ENCODE results near the gene UMOD. TPM values are rescaled to one million over a fixed set of nuclear protein-coding genes. Genes with fewer than 3 reads are reported as not detected.

UMOD gene
- total RNA-seq = 10 to 100 TPM; 12.7 to 31.3 TPM

DNA sequence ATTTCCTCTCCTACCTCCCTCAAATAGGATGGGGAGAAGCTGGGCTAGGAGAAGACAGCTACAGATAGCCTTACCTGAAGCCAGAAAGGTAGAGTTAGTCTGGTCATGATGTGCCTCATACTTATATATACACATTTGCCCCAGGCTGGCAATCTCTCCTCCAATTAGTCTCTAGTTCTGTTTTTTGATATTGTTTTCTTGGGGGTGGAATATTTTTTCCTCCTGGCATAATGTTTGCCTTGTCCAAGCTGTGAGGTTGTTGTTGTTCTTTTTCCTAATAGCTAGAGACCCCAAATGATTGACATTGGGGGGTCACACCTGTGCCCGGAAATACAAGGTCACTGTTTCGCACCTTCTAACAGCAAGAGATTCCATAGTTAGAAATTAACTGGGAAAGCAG lies at the start of gene UMOD:
UMOD (minus strand) TSS at position 101 of the 400 bp plus-strand sequence. CDS start 1,978 bp downstream, outside the sequence.
- H3K27me3 ChIP-seq = no peaks in the 10 kb centered on the region
- peak within 1 kb of the TSS; percentile 5 to 48 (median 36) for H3K27ac ChIP-seq
- 9 to 13% methylated on average over 2 of the region's 2 CpGs for WGBS, 2 donors
- TF ChIP-seq POLR2A (IDR thresholded peaks at IDR 0.05) (no peak), CTCF (IDR thresholded peaks at IDR 0.05) (no peak)
- peaks cover 55% of the 10 kb centered on the region for H3K4me1 ChIP-seq
- no peaks in the 10 kb centered on the region for H3K9me3 ChIP-seq
- intact Hi-C loops (cut with DNase I) = no loop called here
- ATAC-seq (no peak), DNase-seq (no peak)
- no peaks in the 10 kb centered on the region for H3K36me3 ChIP-seq (replicated peaks in 1 of 2; ENCODE audit: insufficient read depth in 1 of 2, low read depth in 2 of 2)
- no peak within 1 kb of the TSS for H3K4me3 ChIP-seq

DNA sequence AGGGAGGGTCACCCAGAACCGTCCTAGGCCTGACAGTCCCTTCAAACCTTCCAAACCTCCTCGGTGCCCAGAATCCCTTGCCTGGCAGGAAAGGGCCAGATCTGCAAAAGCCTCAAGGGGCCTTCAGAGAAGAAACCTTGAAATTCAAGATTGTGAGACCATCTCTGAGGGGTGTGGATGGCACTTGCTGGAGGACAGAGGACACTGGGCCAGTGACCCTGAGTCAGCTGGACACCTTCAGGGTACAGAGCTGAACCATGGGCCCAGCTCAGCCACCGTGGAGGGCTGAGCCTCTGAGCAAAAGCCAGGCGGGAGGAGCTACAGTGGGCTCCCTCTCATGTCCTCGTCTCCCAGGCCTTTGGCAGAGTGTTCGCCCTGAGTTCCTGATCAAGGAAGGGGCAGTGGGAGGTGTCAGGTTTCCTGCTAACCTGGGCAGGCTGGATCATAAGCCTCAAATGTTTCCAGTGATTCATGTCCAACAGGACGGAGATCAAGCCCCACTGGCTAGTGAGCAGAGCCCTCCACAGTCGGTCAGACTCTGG lies 49.0 kb upstream of the UMOD start:
- 79 to 81% methylated on average over 4 to 8 of the region's 8 CpGs for WGBS, 2 donors
- Histone ChIP-seq H3K36me3 (replicated peaks in 1 of 2; ENCODE audit: insufficient read depth in 1 of 2, low read depth in 2 of 2) (no peaks in the 10 kb centered on the region), H3K4me1 (peaks cover 14% of the 10 kb centered on the region), H3K27me3 (no peaks in the 10 kb centered on the region), H3K9me3 (no peaks in the 10 kb centered on the region), H3K27ac (peak overlapping the region in 2 of 4 donors; percentile 39 to 49), H3K4me3 (no peak overlapping the region)
- peak in 3 of 4 donors; percentile 28 to 53 (median 37) for DNase-seq
- TF ChIP-seq POLR2A (IDR thresholded peaks at IDR 0.05) = no peak
- TF ChIP-seq CTCF (IDR thresholded peaks at IDR 0.05) = no peak
- ATAC-seq = peak; percentile 63
- intact Hi-C loops (cut with DNase I) = no loop called here

DNA sequence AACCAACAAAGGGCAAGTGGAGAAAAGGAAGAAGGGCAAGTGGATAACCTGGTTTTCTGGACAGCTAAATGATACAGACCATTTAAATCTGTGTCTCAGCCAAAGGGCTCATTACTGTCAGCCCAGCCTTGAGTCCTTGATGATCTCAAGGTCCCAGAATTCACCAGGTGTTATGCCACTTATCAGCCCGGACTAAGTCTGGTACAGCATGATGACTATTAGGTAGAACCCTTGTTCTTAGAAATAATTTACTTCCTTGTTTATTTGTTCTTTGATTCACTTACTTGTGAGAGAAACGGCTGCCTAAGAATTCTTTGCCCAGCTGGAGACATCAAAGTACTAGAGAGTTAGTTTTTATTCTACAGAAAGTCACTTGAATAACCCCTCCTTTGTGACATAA lies 48.6 kb upstream of the UMOD start:
- Histone ChIP-seq H3K9me3 (no peaks in the 10 kb centered on the region), H3K4me1 (peaks cover 14% of the 10 kb centered on the region), H3K4me3 (no peak overlapping the region), H3K27me3 (no peaks in the 10 kb centered on the region), H3K36me3 (replicated peaks in 1 of 2; ENCODE audit: insufficient read depth in 1 of 2, low read depth in 2 of 2) (no peaks in the 10 kb centered on the region), H3K27ac (peak overlapping the region in 2 of 4 donors; percentile 39 to 49)
- 12 to 16% methylated on average over 2 of the region's 2 CpGs for WGBS, 2 donors
- DNase-seq (peak in 1 of 4 donors; percentile 13), ATAC-seq (peak; percentile 69)
- TF ChIP-seq CTCF (IDR thresholded peaks at IDR 0.05) (no peak), POLR2A (IDR thresholded peaks at IDR 0.05) (no peak)
- intact Hi-C loops (cut with DNase I) = no loop called here

DNA sequence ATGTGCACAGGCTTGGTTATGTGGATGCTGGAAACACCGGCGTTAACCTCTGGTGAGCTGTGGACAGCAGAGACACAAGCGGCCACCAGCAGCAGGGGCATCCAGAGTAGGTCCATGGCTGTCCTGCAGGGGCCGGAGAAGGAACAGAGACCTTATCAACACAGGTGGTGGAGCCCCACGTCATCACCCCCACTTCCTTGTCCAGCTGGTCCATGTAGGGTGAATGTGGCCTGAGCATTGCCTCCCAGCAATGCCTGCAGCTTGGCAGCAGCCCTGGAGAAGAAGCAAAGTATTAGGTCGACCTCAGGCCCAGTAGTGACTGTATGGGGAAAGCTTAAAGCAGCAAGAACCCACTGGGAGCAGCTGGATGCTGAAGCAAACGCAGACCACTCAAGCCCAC lies 46.7 kb upstream of the UMOD start:
- DNase-seq (no peak), ATAC-seq (no peak)
- Histone ChIP-seq H3K4me3 (no peak overlapping the region), H3K27ac (no peak overlapping the region), H3K4me1 (peaks cover 16% of the 10 kb centered on the region), H3K9me3 (no peaks in the 10 kb centered on the region), H3K27me3 (no peaks in the 10 kb centered on the region), H3K36me3 (replicated peaks in 1 of 2; ENCODE audit: insufficient read depth in 1 of 2, low read depth in 2 of 2) (no peaks in the 10 kb centered on the region)
- WGBS, 2 donors = 58 to 64% methylated on average over 6 to 7 of the region's 7 CpGs
- TF ChIP-seq POLR2A (IDR thresholded peaks at IDR 0.05) (no peak), CTCF (IDR thresholded peaks at IDR 0.05) (no peak)
- intact Hi-C loops (cut with DNase I) = no loop called here

DNA sequence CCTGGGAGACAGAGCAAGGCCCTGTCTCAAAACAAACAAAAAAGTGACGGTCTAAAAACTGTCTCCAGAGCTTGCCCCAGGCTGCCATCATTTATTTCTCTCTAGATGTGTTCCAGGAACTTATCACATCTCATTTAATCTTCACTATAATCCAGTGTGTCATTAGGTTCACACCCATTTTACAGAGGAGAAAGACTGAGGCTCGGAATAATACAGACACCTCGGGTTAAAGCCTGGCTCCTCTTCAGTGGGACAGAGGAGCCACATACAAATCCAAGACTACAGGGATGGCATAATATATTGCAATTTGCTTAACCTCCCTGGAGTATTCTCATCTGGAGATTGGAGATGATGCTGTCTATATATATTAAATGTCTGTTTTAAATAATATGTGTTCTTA lies 46.1 kb upstream of the UMOD start:
- intact Hi-C loops (cut with DNase I) = no loop called here
- Histone ChIP-seq H3K27ac (no peak overlapping the region), H3K36me3 (replicated peaks in 1 of 2; ENCODE audit: insufficient read depth in 1 of 2, low read depth in 2 of 2) (no peaks in the 10 kb centered on the region), H3K9me3 (no peaks in the 10 kb centered on the region), H3K27me3 (no peaks in the 10 kb centered on the region), H3K4me1 (peaks cover 22% of the 10 kb centered on the region), H3K4me3 (no peak overlapping the region)
- DNase-seq (no peak), ATAC-seq (no peak)
- 85 to 89% methylated on average over 3 of the region's 3 CpGs for WGBS, 2 donors
- TF ChIP-seq CTCF (IDR thresholded peaks at IDR 0.05) (no peak), POLR2A (IDR thresholded peaks at IDR 0.05) (no peak)
